ENCODE results near the gene NBEA.
"Not testable (repeated sequence)": the region's sequence is repeated elsewhere in the genome, so short reads cannot be mapped to it uniquely, and the experiment has no call there.

NBEA gene

GRCh38 chr13:34988330-34988791 lies 46.3 kb downstream of the NBEA start:
- H3K9me3 ChIP-seq (ENCODE audit: control insufficient read depth, low read length): peaks cover 4% of the 10 kb centered on the region

DNA sequence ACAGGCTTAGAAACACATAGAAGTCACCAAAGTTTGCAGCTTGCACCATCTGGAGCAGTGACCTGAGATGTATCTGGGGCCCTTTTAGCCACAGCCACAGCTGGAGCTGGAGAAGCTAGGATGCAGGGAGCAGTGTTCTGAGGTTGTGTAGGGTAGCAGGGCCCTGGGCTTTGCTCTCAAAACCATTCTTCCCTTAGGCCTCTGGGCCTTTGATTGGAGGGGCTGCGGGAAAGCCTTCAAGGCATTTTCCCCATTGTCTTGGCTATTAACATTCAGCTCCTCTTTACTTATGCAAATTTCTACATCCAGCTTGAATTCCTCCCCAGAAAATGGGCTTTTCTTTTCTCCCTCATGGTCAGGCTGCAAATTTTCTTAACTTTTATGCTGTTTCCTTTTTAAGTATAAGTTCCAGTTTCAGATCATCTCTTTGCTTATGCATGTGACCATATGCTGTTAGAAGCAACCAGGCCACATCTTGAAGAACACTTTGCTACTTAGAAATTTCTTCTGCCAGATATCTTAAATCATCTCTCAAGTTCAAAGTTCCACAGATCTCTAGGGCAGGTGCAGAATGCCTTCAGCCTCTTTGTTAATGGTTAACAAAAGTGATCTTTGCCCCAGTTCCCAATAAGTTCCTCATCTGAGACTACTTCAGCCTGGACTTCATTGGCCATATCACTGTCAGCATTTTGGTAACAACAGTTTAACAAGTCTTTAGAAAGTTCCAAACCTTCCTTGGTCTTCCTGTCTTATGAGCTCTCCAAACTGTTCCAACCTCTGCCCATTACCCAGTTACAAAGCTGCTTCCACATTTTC lies 48.5 kb downstream of the NBEA start:
- DNase-seq: no peak
- Histone ChIP-seq H3K27ac (ENCODE audit: insufficient read depth, low read length, poor library complexity, severe bottlenecking) (no peak overlapping the region), H3K9me3 (ENCODE audit: control insufficient read depth, low read length) (peaks cover 4% of the 10 kb centered on the region), H3K4me1 (ENCODE audit: control insufficient read depth, insufficient read depth, low read length, poor library complexity, severe bottlenecking) (no peaks in the 10 kb centered on the region), H3K4me3 (ENCODE audit: insufficient read depth, low read depth, low read length, poor library complexity, severe bottlenecking) (no peak overlapping the region), H3K27me3 (replicated peaks; ENCODE audit: control insufficient read depth, insufficient read depth, low read length, poor library complexity, severe bottlenecking) (no peaks in the 10 kb centered on the region), H3K36me3 (ENCODE audit: control insufficient read depth, insufficient read depth, low read length) (no peaks in the 10 kb centered on the region)

More at GRCh38 chr13:34988330-34988791, 46.3 kb downstream of the NBEA start:
- Histone ChIP-seq H3K4me3 (ENCODE audit: insufficient read depth, low read depth, low read length, poor library complexity, severe bottlenecking) (no peak overlapping the region), H3K4me1 (ENCODE audit: control insufficient read depth, insufficient read depth, low read length, poor library complexity, severe bottlenecking) (no peaks in the 10 kb centered on the region), H3K36me3 (ENCODE audit: control insufficient read depth, insufficient read depth, low read length) (no peaks in the 10 kb centered on the region), H3K27me3 (replicated peaks; ENCODE audit: control insufficient read depth, insufficient read depth, low read length, poor library complexity, severe bottlenecking) (no peaks in the 10 kb centered on the region), H3K27ac (ENCODE audit: insufficient read depth, low read length, poor library complexity, severe bottlenecking) (no peak overlapping the region)
- no peak for DNase-seq

DNA sequence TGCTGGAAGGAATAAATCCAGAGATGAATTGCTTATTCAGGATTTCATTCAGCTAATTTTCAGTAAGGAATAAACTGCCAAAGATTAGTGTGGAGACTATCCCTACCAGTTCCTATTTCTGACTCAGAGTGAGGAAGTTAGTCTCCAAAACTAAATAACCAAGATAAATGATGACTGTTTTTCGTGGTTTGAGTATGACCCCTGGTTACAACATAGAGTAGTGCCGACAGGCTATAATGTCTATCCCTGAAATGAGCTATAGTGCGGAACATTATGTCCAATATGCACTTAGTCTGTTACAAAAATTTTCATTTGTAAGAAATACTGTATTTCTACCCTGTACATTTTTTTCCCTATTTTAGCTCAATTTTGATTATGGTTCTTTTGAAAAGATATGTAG lies 51.4 kb downstream of the NBEA start:
- Histone ChIP-seq H3K36me3 (ENCODE audit: control insufficient read depth, insufficient read depth, low read length) (no peaks in the 10 kb centered on the region), H3K9me3 (ENCODE audit: control insufficient read depth, low read length) (peaks cover 4% of the 10 kb centered on the region), H3K27me3 (replicated peaks; ENCODE audit: control insufficient read depth, insufficient read depth, low read length, poor library complexity, severe bottlenecking) (no peaks in the 10 kb centered on the region), H3K27ac (ENCODE audit: insufficient read depth, low read length, poor library complexity, severe bottlenecking) (no peak overlapping the region), H3K4me3 (ENCODE audit: insufficient read depth, low read depth, low read length, poor library complexity, severe bottlenecking) (no peak overlapping the region), H3K4me1 (ENCODE audit: control insufficient read depth, insufficient read depth, low read length, poor library complexity, severe bottlenecking) (no peaks in the 10 kb centered on the region)
- DNase-seq: no peak

GRCh38 chr13:35003734-35004133 lies 61.7 kb downstream of the NBEA start:
- not testable (repeated sequence) for H3K27ac ChIP-seq (ENCODE audit: insufficient read depth, low read length, poor library complexity, severe bottlenecking); H3K4me3 ChIP-seq (ENCODE audit: insufficient read depth, low read depth, low read length, poor library complexity, severe bottlenecking); H3K27me3 ChIP-seq (replicated peaks; ENCODE audit: control insufficient read depth, insufficient read depth, low read length, poor library complexity, severe bottlenecking); H3K9me3 ChIP-seq (ENCODE audit: control insufficient read depth, low read length); DNase-seq; H3K4me1 ChIP-seq (ENCODE audit: control insufficient read depth, insufficient read depth, low read length, poor library complexity, severe bottlenecking); H3K36me3 ChIP-seq (ENCODE audit: control insufficient read depth, insufficient read depth, low read length)

- H3K27ac ChIP-seq (ENCODE audit: insufficient read depth, low read length, poor library complexity, severe bottlenecking): no peak overlapping the region
- H3K4me1 ChIP-seq (ENCODE audit: control insufficient read depth, insufficient read depth, low read length, poor library complexity, severe bottlenecking): no peaks in the 10 kb centered on the region
- H3K9me3 ChIP-seq (ENCODE audit: control insufficient read depth, low read length): no peaks in the 10 kb centered on the region
- H3K4me3 ChIP-seq (ENCODE audit: insufficient read depth, low read depth, low read length, poor library complexity, severe bottlenecking): no peak overlapping the region
- no peaks in the 10 kb centered on the region for H3K27me3 ChIP-seq (replicated peaks; ENCODE audit: control insufficient read depth, insufficient read depth, low read length, poor library complexity, severe bottlenecking)
- H3K36me3 ChIP-seq (ENCODE audit: control insufficient read depth, insufficient read depth, low read length): no peaks in the 10 kb centered on the region
- DNase-seq: no peak
Measured at GRCh38 chr13:35005051-35005450, 63.0 kb downstream of the NBEA start.

DNA sequence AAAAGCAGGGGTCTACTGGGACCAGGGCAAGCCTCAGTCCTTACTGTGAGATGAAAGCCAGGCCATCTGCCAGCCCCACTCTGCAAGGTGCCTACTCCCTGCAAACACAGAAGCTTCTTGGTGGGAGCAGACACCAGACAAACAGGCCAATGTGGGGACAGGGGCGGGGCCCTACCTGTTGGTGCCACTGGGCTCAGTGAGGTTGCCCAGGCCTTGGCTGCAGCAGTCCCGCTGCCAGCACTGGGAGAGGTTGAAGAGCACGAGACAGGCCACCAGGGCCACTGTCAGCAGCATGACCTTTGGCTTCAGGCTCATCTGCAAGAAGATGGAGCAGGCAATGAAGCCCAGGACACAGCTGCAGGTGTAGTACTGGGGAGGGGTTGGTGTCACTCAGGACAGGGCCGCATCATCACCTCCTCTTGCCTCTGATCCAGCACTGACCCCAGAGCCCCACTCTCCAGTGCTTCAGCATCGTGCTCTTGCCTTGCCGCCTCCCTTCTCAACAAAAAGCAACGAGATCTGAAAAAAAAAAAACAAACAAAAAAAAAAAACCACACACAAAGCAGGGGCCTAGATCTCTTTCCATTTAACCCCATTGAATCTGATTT lies 72.6 kb downstream of the NBEA start:
- no peak for DNase-seq
- Histone ChIP-seq H3K36me3 (ENCODE audit: control insufficient read depth, insufficient read depth, low read length) (no peaks in the 10 kb centered on the region), H3K27ac (ENCODE audit: insufficient read depth, low read length, poor library complexity, severe bottlenecking) (no peak overlapping the region), H3K4me1 (ENCODE audit: control insufficient read depth, insufficient read depth, low read length, poor library complexity, severe bottlenecking) (no peaks in the 10 kb centered on the region), H3K4me3 (ENCODE audit: insufficient read depth, low read depth, low read length, poor library complexity, severe bottlenecking) (no peak overlapping the region), H3K27me3 (replicated peaks; ENCODE audit: control insufficient read depth, insufficient read depth, low read length, poor library complexity, severe bottlenecking) (no peaks in the 10 kb centered on the region), H3K9me3 (ENCODE audit: control insufficient read depth, low read length) (no peaks in the 10 kb centered on the region)

- no peaks in the 10 kb centered on the region for H3K4me1 ChIP-seq (ENCODE audit: control insufficient read depth, insufficient read depth, low read length, poor library complexity, severe bottlenecking)
- no peaks in the 10 kb centered on the region for H3K36me3 ChIP-seq (ENCODE audit: control insufficient read depth, insufficient read depth, low read length)
- H3K27ac ChIP-seq (ENCODE audit: insufficient read depth, low read length, poor library complexity, severe bottlenecking): no peak overlapping the region
- DNase-seq: no peak
- H3K9me3 ChIP-seq (ENCODE audit: control insufficient read depth, low read length): no peaks in the 10 kb centered on the region
- H3K4me3 ChIP-seq (ENCODE audit: insufficient read depth, low read depth, low read length, poor library complexity, severe bottlenecking): no peak overlapping the region
- H3K27me3 ChIP-seq (replicated peaks; ENCODE audit: control insufficient read depth, insufficient read depth, low read length, poor library complexity, severe bottlenecking): no peaks in the 10 kb centered on the region
Measured at GRCh38 chr13:35016362-35017112, 74.5 kb downstream of the NBEA start.

DNA sequence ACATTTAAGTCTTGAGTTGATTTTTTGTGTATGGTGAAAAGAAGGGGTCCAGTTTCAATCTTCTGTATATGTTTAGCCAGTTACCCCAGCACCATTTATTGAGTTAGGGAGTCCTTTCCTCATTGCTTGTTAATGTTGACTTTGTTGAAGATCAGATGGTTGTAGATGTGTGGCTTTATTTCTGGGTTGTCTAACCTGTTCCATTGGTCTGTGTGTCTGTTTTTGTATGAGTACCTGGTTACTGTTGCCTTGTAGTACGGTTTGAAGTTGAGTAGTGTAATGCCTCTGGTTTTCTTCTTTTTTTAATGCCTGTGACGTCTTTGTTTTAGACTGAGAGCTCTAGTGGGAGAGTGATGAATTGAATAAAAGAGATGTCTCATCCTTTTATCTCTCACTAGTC lies 83.2 kb downstream of the NBEA start:
- no peaks in the 10 kb centered on the region for H3K27me3 ChIP-seq (replicated peaks; ENCODE audit: control insufficient read depth, insufficient read depth, low read length, poor library complexity, severe bottlenecking)
- no peaks in the 10 kb centered on the region for H3K4me1 ChIP-seq (ENCODE audit: control insufficient read depth, insufficient read depth, low read length, poor library complexity, severe bottlenecking)
- H3K36me3 ChIP-seq (ENCODE audit: control insufficient read depth, insufficient read depth, low read length): no peaks in the 10 kb centered on the region
- no peak overlapping the region for H3K4me3 ChIP-seq (ENCODE audit: insufficient read depth, low read depth, low read length, poor library complexity, severe bottlenecking)
- DNase-seq: no peak
- no peak overlapping the region for H3K27ac ChIP-seq (ENCODE audit: insufficient read depth, low read length, poor library complexity, severe bottlenecking)
- no peaks in the 10 kb centered on the region for H3K9me3 ChIP-seq (ENCODE audit: control insufficient read depth, low read length)

- no peaks in the 10 kb centered on the region for H3K4me1 ChIP-seq (ENCODE audit: control insufficient read depth, insufficient read depth, low read length, poor library complexity, severe bottlenecking)
- H3K9me3 ChIP-seq (ENCODE audit: control insufficient read depth, low read length): no peaks in the 10 kb centered on the region
- no peaks in the 10 kb centered on the region for H3K36me3 ChIP-seq (ENCODE audit: control insufficient read depth, insufficient read depth, low read length)
- DNase-seq: no peak
- H3K4me3 ChIP-seq (ENCODE audit: insufficient read depth, low read depth, low read length, poor library complexity, severe bottlenecking): no peak overlapping the region
- no peak overlapping the region for H3K27ac ChIP-seq (ENCODE audit: insufficient read depth, low read length, poor library complexity, severe bottlenecking)
- H3K27me3 ChIP-seq (replicated peaks; ENCODE audit: control insufficient read depth, insufficient read depth, low read length, poor library complexity, severe bottlenecking): no peaks in the 10 kb centered on the region
Measured at GRCh38 chr13:35028338-35028867, 86.3 kb downstream of the NBEA start.
